Ovary (tissue), 3 donors: Measurements from ENCODE around the gene RAB15.

Source experiments
- EP300 ChIP-seq: sonication (generic); formaldehyde crosslinking; IDR thresholded peaks from one replicate; pipeline ENCODE4 v1.6.1; 2017; ENCODE audit warnings: antibody characterized with exemption
- POLR2A ChIP-seq: fragments of 450-650 bp; IDR thresholded peaks from one replicate; pipeline ENCODE4 v1.6.1; 2017; ENCODE audit warnings: antibody characterized with exemption, mild to moderate bottlenecking, moderate library complexity
- TF ChIP-seq, protein P1 (sequence below), 3 donors: fragments of 450-650 bp in 2 of 3; fragments of 200-600 bp in 1 of 3; IDR thresholded peaks; one replicate each; pipeline versions ENCODE4 v1.5.1 to v1.8.0; 2016 to 2022; ENCODE audit warnings: antibody characterized with exemption in 3 of 3, mild to moderate bottlenecking in 1 of 3
- donor health status: DM: no; HTN: no; CAD: no.

DNA sequence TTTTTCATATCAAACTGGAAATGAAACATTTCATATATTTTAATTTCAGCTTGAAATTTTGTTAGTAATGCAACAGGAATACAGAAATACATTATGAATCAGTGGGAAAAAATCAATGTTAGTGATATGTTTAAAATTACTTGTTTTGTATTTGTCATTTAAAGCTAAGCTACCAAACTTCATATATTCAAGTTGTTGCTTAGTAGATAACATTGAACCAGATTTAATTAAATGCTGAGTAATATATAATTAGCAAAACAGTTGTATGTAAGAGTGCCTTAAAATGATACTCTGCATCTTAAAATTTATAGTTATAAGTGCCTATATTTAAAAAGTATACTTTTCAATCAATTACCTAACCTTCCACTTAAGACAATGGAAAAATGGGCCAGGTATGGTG, 52.9 kb downstream of the RAB15 start:
- TF ChIP-seq, protein P1, sequence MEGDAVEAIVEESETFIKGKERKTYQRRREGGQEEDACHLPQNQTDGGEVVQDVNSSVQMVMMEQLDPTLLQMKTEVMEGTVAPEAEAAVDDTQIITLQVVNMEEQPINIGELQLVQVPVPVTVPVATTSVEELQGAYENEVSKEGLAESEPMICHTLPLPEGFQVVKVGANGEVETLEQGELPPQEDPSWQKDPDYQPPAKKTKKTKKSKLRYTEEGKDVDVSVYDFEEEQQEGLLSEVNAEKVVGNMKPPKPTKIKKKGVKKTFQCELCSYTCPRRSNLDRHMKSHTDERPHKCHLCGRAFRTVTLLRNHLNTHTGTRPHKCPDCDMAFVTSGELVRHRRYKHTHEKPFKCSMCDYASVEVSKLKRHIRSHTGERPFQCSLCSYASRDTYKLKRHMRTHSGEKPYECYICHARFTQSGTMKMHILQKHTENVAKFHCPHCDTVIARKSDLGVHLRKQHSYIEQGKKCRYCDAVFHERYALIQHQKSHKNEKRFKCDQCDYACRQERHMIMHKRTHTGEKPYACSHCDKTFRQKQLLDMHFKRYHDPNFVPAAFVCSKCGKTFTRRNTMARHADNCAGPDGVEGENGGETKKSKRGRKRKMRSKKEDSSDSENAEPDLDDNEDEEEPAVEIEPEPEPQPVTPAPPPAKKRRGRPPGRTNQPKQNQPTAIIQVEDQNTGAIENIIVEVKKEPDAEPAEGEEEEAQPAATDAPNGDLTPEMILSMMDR (IDR thresholded peaks at IDR 0.05), result no peak
- no peak for TF ChIP-seq POLR2A
- no peak for TF ChIP-seq EP300
